ENCODE measurements around the gene CELA3B.

CELA3B gene

DNA sequence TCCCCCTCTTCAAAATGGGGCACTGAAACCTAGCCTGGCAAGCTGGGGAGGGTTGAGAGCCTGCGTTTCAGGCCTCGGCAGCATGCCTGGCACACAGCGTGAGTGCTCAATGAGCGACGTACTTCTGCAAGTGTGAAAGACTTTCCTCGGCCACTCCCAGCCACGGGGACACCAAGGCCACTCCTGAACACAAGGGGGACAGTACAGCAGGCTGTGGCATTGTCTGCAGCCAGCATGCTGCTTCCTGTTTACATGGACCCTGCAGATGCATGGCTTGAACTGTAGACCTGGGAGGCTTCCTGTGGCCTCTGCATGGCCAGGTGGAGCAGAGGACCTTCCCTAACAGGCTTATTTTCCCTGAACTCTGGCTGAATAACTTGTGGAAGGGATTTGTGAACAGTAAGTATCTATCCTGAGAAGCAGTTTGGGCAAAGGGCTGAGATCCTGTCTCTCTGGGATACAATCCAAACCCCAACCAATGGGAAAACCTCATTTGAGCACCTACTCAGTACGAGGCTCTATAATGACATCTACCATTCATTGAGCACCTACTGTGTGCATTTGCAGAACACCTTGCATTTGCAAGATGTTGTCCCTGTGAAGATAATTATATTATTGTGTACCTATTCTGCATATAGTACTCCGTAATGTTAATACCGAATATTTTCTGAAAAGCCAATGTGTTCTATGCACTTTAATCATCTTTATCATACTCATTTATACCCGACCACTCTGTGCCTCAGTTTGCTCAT is 29.8 kb upstream of the CELA3B start:
- DNase-seq (ENCODE audit: low read depth): no peak
- no peak overlapping the region for H3K4me3 ChIP-seq (ENCODE audit: low read length)
- TF ChIP-seq, protein P1, sequence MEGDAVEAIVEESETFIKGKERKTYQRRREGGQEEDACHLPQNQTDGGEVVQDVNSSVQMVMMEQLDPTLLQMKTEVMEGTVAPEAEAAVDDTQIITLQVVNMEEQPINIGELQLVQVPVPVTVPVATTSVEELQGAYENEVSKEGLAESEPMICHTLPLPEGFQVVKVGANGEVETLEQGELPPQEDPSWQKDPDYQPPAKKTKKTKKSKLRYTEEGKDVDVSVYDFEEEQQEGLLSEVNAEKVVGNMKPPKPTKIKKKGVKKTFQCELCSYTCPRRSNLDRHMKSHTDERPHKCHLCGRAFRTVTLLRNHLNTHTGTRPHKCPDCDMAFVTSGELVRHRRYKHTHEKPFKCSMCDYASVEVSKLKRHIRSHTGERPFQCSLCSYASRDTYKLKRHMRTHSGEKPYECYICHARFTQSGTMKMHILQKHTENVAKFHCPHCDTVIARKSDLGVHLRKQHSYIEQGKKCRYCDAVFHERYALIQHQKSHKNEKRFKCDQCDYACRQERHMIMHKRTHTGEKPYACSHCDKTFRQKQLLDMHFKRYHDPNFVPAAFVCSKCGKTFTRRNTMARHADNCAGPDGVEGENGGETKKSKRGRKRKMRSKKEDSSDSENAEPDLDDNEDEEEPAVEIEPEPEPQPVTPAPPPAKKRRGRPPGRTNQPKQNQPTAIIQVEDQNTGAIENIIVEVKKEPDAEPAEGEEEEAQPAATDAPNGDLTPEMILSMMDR (conservative IDR thresholded peaks at IDR 0.05; ENCODE audit: low read length): no peak

DNA sequence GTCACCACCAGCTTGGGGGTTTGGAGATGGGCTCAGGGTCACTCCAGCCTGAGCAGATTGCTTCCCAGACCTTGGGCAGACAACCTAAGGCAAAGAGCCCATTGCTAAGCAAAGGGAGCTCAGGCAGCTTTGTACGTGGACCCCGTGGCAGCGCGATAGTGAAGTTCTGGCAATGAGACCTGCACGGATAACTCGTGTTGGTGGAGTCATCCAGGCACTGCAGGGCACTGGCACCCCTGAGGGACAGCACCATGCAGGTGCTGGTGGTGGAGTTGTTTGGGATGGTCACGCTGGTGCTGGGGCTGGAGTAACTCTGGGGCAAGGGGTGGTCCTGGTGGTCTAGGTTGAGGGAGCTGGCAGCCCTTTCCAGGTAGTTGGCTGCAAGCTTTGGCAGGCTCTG is 26.1 kb upstream of the CELA3B start:
- no peak for DNase-seq (ENCODE audit: low read depth)
- TF ChIP-seq, protein P1 (conservative IDR thresholded peaks at IDR 0.05; ENCODE audit: low read length): no peak
- H3K4me3 ChIP-seq (ENCODE audit: low read length): no peak overlapping the region

DNA sequence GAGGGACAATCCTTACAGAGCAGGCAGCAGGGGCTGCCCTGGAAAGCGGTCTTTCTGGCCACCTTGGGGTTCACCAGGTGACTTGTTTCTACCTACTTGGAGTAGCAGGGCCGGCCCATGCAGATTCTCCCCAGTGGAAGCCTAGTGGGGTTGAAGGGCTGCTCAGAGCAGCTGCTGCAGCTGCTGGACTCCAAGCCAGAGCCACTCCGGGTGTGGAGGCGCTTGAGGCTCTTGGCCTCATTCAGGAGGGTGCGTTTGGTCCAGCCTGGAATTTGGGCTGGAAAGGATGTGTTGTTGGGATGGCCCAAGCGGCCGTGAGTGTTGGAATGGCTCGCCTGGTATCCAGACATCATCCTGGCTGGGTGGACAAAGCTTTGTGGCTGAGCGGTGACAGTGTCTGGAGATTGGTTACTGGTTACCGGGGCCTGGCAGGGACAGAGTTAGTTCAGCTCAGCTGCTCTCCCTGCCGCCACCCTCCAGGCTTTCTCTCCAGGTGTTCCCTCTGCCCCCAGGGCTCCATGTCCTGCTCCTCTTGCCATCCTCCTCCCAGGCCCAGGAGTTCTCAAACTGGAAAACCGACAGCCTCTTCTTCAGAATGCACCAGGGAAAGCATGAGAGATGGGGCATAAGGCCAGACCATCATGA is 25.5 kb upstream of the CELA3B start:
- DNase-seq (ENCODE audit: low read depth): no peak
- TF ChIP-seq, protein P1 (conservative IDR thresholded peaks at IDR 0.05; ENCODE audit: low read length): no peak

DNA sequence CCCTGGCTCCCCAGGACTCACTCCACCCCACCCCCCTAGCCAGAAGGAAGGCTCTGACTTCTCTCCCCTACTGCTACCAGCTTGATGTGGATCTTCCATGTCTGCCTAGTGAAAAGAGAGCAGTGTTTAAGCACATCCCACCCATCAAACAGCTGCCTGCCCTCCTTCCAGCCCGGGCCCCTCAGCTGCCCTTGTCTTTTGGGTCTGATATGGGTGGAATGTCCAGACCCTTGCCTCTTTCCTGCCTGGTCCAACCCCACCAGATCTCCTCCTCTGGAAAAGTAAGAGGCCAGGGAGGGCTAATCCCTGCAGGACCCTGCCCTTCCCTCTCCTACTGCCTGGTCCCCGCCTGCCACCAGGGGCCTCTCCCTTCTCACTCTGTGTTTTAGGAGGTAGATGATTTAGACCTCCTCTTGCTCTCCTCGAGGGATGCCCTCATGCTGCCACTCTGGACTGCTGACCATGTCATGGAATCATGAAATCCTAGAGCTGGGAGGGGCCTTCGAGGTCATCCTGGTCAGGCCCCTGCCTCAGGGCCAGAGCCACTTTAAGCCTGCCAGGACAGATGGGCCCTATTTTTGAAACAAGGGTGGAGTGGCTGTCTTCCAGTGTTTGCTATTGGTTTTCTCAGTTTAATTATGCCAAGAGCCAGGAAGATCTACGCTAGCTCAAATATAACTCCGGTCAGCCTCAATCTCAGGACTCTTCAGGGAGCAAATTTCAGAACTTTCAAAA is 23.9 kb upstream of the CELA3B start:
- DNase-seq (ENCODE audit: low read depth): no peak
- no peak overlapping the region for H3K4me3 ChIP-seq (ENCODE audit: low read length)
- TF ChIP-seq, protein P1 (conservative IDR thresholded peaks at IDR 0.05; ENCODE audit: low read length): no peak

More for the DNA sequence above, 25.5 kb upstream of the CELA3B start:
- H3K4me3 ChIP-seq (ENCODE audit: low read length): no peak overlapping the region

DNA sequence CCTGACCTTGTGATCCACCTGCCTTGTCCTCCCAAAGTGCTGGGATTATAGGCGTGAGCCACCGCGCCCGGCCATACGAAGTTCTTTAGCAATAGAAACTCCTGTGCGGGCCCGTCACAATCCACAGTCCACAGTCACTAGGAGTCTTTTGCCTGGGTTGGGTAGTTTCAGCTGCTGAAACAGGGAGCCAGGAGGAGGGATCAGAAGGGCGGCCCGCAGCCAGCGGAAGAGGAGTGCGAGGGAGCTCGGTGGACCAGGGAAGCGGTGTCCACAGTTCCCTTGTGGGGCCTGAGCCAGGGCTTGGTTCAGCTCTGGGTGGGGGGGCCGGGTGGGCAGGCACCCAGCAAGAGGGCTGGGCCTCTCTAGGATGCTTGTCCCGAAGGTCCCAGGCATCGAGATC is 21.8 kb upstream of the CELA3B start:
- DNase-seq (ENCODE audit: low read depth): no peak
- H3K4me3 ChIP-seq (ENCODE audit: low read length): no peak overlapping the region
- TF ChIP-seq, protein P1 (conservative IDR thresholded peaks at IDR 0.05; ENCODE audit: low read length): no peak

DNA sequence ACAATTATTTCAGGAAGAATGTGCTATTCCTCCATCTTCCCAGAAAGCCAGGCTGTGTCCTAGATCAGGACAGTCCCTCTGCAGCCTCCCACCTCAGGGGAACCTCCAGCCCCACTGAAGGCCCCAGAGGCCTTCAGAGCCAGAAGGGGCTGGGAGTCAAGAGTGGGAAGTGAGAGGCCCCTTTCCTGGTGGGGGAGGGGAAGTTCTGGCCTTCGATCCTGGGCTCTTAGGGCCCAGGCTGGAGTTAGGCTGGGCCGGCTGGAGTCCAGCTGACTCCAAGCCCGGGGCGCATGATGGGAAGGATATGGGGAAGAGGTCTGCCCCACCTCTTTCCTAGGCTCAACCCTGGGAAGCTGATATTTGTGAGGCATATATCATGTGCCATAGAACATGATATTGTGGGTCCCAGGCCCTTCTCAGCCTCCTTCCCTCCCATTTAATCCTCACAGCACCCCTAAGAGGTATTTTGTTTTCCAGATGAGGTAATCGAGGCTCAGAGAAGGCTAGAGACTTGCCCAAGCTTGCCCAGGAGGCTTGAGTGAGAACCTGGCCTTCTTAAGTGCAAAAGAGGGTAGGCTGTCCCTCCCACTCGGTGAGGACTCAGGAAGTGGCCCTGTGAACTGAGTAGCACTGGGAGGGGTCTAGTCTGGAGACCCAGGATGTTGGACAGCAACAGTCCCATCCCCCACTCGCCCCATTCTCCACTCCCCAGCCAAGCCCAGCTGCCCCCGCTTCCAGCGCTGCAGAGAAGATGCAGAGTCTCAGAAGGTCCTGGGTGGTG is 21.1 kb upstream of the CELA3B start:
- no peak overlapping the region for H3K4me3 ChIP-seq (ENCODE audit: low read length)
- no peak for DNase-seq (ENCODE audit: low read depth)
- TF ChIP-seq, protein P1 (conservative IDR thresholded peaks at IDR 0.05; ENCODE audit: low read length): no peak

Measured in AG10803 (cell line).